Glutamatergic neuron (in vitro differentiated cells): Measurements from ENCODE around the gene FBXO8. TPM values are rescaled to one million over a fixed set of nuclear protein-coding genes. Genes with fewer than 3 reads are reported as not detected.

Experiments used
- DNase-seq: peaks from one replicate; pipeline ENCODE4 v3.0.0; 2022
- H3K27ac Mint-ChIP-seq: one replicate; pipeline ENCODE4 v1.8.0; 2020; ENCODE audit warnings: mild to moderate bottlenecking, mixed read lengths, inconsistent platforms; ENCODE audit not compliant: unreplicated experiment
- H3K27me3 Mint-ChIP-seq: one replicate; pipeline ENCODE4 v1.8.0; 2020; ENCODE audit warnings: mild to moderate bottlenecking, moderate library complexity, mixed read lengths, inconsistent platforms; ENCODE audit not compliant: unreplicated experiment
- H3K36me3 Mint-ChIP-seq: one replicate; pipeline ENCODE4 v1.8.0; 2020; ENCODE audit warnings: mild to moderate bottlenecking, mixed read lengths, inconsistent platforms; ENCODE audit not compliant: unreplicated experiment
- H3K4me1 Mint-ChIP-seq: one replicate; pipeline ENCODE4 v1.8.0; 2020; ENCODE audit warnings: mild to moderate bottlenecking, low read depth, mixed read lengths, inconsistent platforms; ENCODE audit not compliant: unreplicated experiment
- H3K4me3 Mint-ChIP-seq: one replicate; pipeline ENCODE4 v1.8.0; 2020; ENCODE audit warnings: mild to moderate bottlenecking, mixed read lengths, inconsistent platforms; ENCODE audit not compliant: unreplicated experiment
- H3K9me3 Mint-ChIP-seq: one replicate; pipeline ENCODE4 v1.8.0; 2020; ENCODE audit warnings: mild to moderate bottlenecking, moderate library complexity, mixed read lengths, inconsistent platforms; ENCODE audit not compliant: unreplicated experiment
- total RNA-seq: library from RNA; stranded (reverse); fragmentation: NEBNext Ultra II Directional; extraction: Animal tissue kit (Norgen Biotek cat#: 25700); gene quantifications from one replicate; pipeline ENCODE4 v1.2.1, GENCODE V29; 2021; ENCODE audit not compliant: unreplicated experiment
- TF ChIP-seq, protein P1 (sequence below): fragments of 200-600 bp; sonication (generic); IDR thresholded peaks from one replicate; pipeline ENCODE4 v1.5.0; 2021; ENCODE audit not compliant: partially characterized antibody, unreplicated experiment

Gene FBXO8
- total RNA-seq, 1 donor from 2014 or later = 23.1 TPM

DNA sequence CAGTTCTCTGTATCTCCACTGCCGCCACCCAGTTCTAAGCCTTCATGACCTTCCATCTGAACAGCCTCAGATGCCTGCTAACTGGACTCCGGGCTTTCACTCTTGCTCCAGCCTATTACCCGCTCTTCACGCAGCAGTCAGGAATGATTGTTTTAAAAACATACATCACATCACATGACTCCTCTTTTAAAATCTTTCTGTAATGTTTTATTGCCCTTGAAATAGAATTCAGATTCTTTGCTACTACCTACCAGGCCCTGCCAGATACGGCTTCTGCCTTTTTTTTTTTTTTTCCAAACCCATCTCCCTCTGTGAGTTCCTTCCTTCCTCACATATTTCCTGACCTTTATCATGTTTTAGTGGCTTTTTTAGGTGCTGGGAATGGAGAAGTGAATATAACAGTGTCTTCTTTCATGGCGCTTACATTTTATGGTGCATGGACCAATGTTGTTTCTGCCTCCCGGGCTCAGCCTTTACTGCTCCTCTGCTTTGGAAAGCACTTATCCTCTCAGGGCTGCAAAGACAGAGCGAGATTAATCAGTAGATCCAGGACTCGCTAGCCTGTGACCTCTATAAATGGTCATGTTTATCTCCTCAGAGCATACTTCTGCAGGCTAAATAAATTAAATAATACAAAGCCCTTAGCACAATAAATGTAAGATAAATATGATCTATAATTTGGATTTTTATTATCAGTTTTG is 58.0 kb downstream of the FBXO8 start:
- H3K4me1 Mint-ChIP-seq = no peaks in the 10 kb centered on the region
- no peaks in the 10 kb centered on the region for H3K36me3 Mint-ChIP-seq
- TF ChIP-seq, protein P1, sequence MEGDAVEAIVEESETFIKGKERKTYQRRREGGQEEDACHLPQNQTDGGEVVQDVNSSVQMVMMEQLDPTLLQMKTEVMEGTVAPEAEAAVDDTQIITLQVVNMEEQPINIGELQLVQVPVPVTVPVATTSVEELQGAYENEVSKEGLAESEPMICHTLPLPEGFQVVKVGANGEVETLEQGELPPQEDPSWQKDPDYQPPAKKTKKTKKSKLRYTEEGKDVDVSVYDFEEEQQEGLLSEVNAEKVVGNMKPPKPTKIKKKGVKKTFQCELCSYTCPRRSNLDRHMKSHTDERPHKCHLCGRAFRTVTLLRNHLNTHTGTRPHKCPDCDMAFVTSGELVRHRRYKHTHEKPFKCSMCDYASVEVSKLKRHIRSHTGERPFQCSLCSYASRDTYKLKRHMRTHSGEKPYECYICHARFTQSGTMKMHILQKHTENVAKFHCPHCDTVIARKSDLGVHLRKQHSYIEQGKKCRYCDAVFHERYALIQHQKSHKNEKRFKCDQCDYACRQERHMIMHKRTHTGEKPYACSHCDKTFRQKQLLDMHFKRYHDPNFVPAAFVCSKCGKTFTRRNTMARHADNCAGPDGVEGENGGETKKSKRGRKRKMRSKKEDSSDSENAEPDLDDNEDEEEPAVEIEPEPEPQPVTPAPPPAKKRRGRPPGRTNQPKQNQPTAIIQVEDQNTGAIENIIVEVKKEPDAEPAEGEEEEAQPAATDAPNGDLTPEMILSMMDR = no peak
- no peak overlapping the region for H3K27ac Mint-ChIP-seq
- no peak overlapping the region for H3K4me3 Mint-ChIP-seq
- DNase-seq = no peak
- peaks cover 3% of the 10 kb centered on the region for H3K9me3 Mint-ChIP-seq
- no peaks in the 10 kb centered on the region for H3K27me3 Mint-ChIP-seq

DNA sequence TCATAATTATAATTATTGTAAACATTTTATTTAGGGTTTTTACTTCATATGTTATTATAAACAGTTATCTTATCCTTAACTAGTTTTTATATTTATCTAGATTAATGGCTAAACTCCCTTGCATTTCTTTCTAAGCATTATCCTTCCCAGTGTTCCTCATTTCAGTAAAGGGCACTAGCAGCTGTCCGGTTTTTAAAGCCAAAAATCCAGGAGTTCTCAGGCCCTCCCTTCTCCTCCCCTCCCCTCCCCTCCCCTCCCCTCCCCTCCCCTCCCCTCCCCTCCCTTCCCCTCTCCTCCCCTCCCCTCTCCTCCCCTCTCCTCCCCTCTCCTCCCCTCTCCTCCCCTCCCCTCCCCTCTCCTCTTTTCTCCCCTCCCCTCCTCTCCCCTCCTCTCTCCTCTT is 58.9 kb downstream of the FBXO8 start:
- H3K4me3 Mint-ChIP-seq = no peak overlapping the region
- H3K4me1 Mint-ChIP-seq = no peaks in the 10 kb centered on the region
- no peaks in the 10 kb centered on the region for H3K36me3 Mint-ChIP-seq
- no peaks in the 10 kb centered on the region for H3K27me3 Mint-ChIP-seq
- peaks cover 3% of the 10 kb centered on the region for H3K9me3 Mint-ChIP-seq
- no peak overlapping the region for H3K27ac Mint-ChIP-seq
- TF ChIP-seq, protein P1 = no peak
- DNase-seq = no peak

DNA sequence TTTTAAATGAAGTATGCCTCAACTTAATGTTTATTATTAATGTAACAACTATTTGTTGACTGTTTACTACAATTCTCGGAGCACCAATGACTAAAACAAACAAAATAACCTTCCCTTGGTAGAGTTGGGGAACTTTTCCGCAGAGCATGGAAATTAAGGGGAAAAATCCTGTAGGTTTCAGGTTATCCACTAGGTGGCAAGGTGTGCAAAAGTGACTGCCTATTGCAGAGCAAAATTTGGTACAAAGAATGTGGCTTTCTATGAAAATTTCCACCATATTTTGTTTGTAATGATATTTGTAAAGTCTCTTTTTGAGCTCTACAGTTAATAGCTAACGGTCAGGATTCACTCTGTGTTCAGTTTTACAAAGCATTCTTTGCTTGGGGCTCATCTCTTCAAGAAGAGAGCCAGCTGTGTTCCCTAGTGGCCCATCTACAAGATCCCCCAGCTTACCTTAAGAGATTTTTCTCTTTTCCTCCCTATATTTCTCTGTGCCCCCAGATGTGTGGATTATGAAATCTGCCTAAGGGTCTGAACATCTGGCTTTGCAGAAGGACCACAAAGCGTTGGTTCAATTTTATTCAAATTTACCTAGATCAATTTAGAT is 61.1 kb downstream of the FBXO8 start:
- no peak for DNase-seq
- H3K36me3 Mint-ChIP-seq = no peaks in the 10 kb centered on the region
- H3K27me3 Mint-ChIP-seq = peaks cover 4% of the 10 kb centered on the region
- no peak overlapping the region for H3K27ac Mint-ChIP-seq
- peaks cover 3% of the 10 kb centered on the region for H3K9me3 Mint-ChIP-seq
- TF ChIP-seq, protein P1 = peak; percentile 89
- no peak overlapping the region for H3K4me3 Mint-ChIP-seq
- H3K4me1 Mint-ChIP-seq = peaks cover 5% of the 10 kb centered on the region

DNA sequence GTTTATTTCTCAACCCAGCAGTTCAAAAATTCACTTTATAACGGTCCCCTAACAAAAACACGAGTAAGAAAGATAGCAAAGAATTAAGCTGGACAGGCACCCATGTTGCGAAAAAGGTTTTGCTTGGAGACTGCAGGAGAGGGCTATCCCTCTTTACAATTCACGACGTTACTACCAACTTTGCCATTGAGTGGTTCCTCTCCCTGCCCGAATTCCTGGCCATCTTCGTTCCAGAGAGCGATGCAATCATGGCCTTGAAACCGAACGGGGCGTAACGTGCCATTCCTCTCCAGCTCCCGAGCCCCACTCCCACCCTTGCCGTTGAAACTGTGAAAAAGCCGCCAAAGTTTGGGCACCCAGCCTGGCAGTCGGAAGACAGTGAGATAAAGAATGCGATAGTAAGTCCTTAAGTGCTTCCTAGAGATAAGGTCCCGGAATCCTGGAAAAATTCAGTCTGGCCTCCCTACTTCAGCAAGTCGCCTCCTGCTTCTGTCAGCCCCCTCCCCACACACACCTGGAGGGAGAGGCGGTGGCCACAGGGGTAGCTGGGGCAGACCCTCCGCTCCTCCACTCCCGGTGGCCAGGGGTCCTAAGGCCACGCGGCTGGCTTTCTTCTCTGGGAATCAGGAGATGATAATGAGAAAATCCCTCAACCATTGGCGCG is 65.2 kb downstream of the FBXO8 start:
- no peak overlapping the region for H3K27ac Mint-ChIP-seq
- peaks cover 27% of the 10 kb centered on the region for H3K27me3 Mint-ChIP-seq
- H3K9me3 Mint-ChIP-seq = peaks cover 12% of the 10 kb centered on the region
- peak; percentile 19 for DNase-seq
- no peaks in the 10 kb centered on the region for H3K36me3 Mint-ChIP-seq
- H3K4me1 Mint-ChIP-seq = peaks cover 19% of the 10 kb centered on the region
- peak overlapping the region; percentile 81 for H3K4me3 Mint-ChIP-seq
- TF ChIP-seq, protein P1 = no peak
